ENCODE measurements around the gene ZNF518B. TPM values are rescaled to one million over a fixed set of nuclear protein-coding genes. Genes with fewer than 3 reads are reported as not detected.

The ZNF518B gene
- 1.9 to 3.8 TPM (median 3.0 TPM) in 5 replicates for total RNA-seq (2022; extraction: Qiagen RNA extraction; ENCODE audit: low read depth)

GRCh38 chr4:10457255-10457801 is at the start of gene ZNF518B:
TSS of gene ZNF518B (minus strand) at chr4:10457426. CDS start at chr4:10446328, 11,098 bp downstream.

Other genes with a start within 250 kb of the ZNF518B start
- not detected in 5 replicates for gene CLNK, start 227.3 kb upstream of the ZNF518B start, total RNA-seq (2022; extraction: Qiagen RNA extraction; ENCODE audit: low read depth)

Measured in A549 treated with ZK216348 at 1 μM for 4 hours (cell line).